Measurements from ENCODE around the gene PAWR.

DNA sequence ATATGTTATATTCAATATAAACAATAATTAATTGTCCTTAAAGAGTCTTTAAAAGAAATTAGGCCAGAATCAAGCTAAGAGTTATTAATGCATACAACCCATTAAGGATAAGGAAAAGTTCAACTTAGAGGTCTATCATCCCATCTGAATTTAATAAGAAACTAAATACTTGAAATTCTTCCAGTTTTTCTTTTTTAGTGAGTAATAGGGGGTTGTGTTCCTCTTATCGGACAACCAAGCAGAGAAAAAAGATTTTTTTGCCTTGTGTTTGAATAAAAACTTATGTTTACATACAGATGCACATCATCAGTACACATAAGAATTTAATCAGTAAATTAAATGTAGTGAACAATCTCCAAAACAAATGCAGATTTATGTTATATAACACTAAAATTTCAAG is 32.5 kb downstream of the PAWR start:
- TF ChIP-seq ZNF343 (CRISPR knock-in tag; IDR thresholded peaks at IDR 0.05) = no peak
- no peak for TF ChIP-seq EZH2 (conservative IDR thresholded peaks at IDR 0.05; ENCODE audit: low read depth, low read length)
- TF ChIP-seq JUND (CRISPR knock-in tag; IDR thresholded peaks at IDR 0.05) = no peak
- TF ChIP-seq KLF9 (CRISPR knock-in tag; IDR thresholded peaks at IDR 0.05; ENCODE audit: low read depth) = no peak
- TF ChIP-seq, protein P1, sequence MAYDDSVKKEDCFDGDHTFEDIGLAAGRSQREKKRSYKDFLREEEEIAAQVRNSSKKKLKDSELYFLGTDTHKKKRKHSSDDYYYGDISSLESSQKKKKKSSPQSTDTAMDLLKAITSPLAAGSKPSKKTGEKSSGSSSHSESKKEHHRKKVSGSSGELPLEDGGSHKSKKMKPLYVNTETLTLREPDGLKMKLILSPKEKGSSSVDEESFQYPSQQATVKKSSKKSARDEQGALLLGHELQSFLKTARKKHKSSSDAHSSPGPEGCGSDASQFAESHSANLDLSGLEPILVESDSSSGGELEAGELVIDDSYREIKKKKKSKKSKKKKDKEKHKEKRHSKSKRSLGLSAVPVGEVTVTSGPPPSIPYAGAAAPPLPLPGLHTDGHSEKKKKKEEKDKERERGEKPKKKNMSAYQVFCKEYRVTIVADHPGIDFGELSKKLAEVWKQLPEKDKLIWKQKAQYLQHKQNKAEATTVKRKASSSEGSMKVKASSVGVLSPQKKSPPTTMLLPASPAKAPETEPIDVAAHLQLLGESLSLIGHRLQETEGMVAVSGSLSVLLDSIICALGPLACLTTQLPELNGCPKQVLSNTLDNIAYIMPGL (CRISPR knock-in tag; IDR thresholded peaks at IDR 0.05; ENCODE audit: borderline replicate concordance in 1 of 2, low read depth in 1 of 2) = no peak
- TF ChIP-seq NCOA2 (CRISPR knock-in tag; IDR thresholded peaks at IDR 0.05) = no peak
